ENCODE results near the gene VEZF1.

- TF ChIP-seq MAX (IDR thresholded peaks at IDR 0.05): no peak
- TF ChIP-seq, protein P1, sequence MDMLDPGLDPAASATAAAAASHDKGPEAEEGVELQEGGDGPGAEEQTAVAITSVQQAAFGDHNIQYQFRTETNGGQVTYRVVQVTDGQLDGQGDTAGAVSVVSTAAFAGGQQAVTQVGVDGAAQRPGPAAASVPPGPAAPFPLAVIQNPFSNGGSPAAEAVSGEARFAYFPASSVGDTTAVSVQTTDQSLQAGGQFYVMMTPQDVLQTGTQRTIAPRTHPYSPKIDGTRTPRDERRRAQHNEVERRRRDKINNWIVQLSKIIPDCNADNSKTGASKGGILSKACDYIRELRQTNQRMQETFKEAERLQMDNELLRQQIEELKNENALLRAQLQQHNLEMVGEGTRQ (IDR thresholded peaks at IDR 0.05): no peak
- TF ChIP-seq CTCF (IDR thresholded peaks at IDR 0.05): no peak
- TF ChIP-seq POLR2A (IDR thresholded peaks at IDR 0.05; ENCODE audit: low read length): no peak
- TF ChIP-seq E2F6 (IDR thresholded peaks at IDR 0.05; ENCODE audit: borderline replicate concordance, low read depth): no peak
- no peak for TF ChIP-seq GATA3 (IDR thresholded peaks at IDR 0.05; ENCODE audit: borderline replicate concordance)
- no peak for TF ChIP-seq CEBPB (IDR thresholded peaks at IDR 0.05)
- no peak for TF ChIP-seq ELK1 (IDR thresholded peaks at IDR 0.05; ENCODE audit: low read depth, low read length)
- TF ChIP-seq EHF (CRISPR knock-in tag; IDR thresholded peaks at IDR 0.05): no peak
- TF ChIP-seq ZC3H11A (IDR thresholded peaks at IDR 0.05): no peak
- TF ChIP-seq, protein P2, sequence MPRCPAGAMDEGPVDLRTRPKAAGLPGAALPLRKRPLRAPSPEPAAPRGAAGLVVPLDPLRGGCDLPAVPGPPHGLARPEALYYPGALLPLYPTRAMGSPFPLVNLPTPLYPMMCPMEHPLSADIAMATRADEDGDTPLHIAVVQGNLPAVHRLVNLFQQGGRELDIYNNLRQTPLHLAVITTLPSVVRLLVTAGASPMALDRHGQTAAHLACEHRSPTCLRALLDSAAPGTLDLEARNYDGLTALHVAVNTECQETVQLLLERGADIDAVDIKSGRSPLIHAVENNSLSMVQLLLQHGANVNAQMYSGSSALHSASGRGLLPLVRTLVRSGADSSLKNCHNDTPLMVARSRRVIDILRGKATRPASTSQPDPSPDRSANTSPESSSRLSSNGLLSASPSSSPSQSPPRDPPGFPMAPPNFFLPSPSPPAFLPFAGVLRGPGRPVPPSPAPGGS (IDR thresholded peaks at IDR 0.05): no peak
These were observed 22.2 kb upstream of the VEZF1 start for GRCh38 chr17:58010067-58010799.

All from A549 (cell line).